Stomach smooth muscle (tissue), 2 donors: Measurements from ENCODE around the gene FAM118B.

Source experiments
- H3K27ac ChIP-seq: one replicate; pipeline ENCODE4 v1.7.0; 2013; ENCODE audit warnings: mild to moderate bottlenecking, low read length, inconsistent platforms
- H3K27me3 ChIP-seq, 2 donors: one replicate each; pipeline ENCODE4 v1.7.0; 2013; ENCODE audit warnings: low read length in 2 of 2; ENCODE audit not compliant: insufficient read depth in 2 of 2, control insufficient read depth in 1 of 2
- H3K36me3 ChIP-seq, 2 donors: one replicate each; pipeline ENCODE4 v1.7.0; 2013; ENCODE audit warnings: low read length in 2 of 2; ENCODE audit not compliant: control insufficient read depth in 2 of 2, insufficient read depth in 2 of 2
- H3K4me1 ChIP-seq: one replicate; pipeline ENCODE4 v1.7.0; 2013; ENCODE audit warnings: low read length; ENCODE audit not compliant: control insufficient read depth, insufficient read depth
- H3K4me3 ChIP-seq, 2 donors: one replicate each; pipeline ENCODE4 v1.7.0; 2013; ENCODE audit warnings: low read length in 2 of 2
- H3K9ac ChIP-seq, 2 donors: one replicate each; pipeline ENCODE4 v1.7.0; 2013; ENCODE audit warnings: low read length in 2 of 2, mild to moderate bottlenecking in 1 of 2
- H3K9me3 ChIP-seq, 2 donors: one replicate each; pipeline ENCODE4 v1.7.0; 2013; ENCODE audit warnings: low read length in 2 of 2; ENCODE audit not compliant: control insufficient read depth in 2 of 2
- donor health status: healthy.
- donor health status: Pancreatic carcinoma.

The FAM118B gene

DNA sequence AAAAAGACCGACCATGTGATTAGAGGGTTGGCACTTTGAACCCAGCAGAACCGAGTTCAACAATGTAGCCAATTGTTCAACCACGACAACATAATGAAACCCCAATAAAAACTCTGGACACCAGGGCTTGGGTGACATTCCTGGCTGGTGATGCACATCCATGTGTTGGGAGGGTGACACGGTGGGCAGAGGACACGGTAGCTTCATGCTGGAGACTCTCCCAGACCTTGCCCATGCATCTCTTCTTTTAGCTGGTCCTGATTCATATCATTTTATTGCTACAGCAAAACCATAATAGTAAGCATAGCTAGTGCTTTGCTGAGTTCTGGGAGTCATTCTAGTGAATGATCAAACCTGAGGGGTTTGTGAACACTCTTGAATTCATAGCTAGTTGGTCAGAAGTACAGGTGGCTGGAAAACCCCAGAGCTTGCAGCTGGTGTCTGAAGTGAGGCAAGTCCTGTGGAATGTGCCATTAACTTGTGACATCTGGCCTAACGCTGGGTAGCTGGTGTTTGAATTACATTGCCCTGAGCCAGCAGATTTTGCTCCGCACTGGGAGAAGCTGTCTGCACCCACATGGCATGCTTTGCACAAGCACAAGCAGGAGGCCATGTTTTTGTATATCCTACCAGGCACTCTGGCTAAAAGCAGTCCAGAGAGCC is 14.2 kb upstream of the FAM118B start:
- no peak overlapping the region for H3K27ac ChIP-seq
- H3K27me3 ChIP-seq: no peaks in the 10 kb centered on the region
- peaks cover 18 to 43% of the 10 kb centered on the region in 2 donors for H3K36me3 ChIP-seq
- peaks cover 11% of the 10 kb centered on the region for H3K4me1 ChIP-seq
- H3K9ac ChIP-seq: no peak overlapping the region
- no peak overlapping the region for H3K4me3 ChIP-seq
- H3K9me3 ChIP-seq: peaks cover 0 to 3% of the 10 kb centered on the region in 2 donors

DNA sequence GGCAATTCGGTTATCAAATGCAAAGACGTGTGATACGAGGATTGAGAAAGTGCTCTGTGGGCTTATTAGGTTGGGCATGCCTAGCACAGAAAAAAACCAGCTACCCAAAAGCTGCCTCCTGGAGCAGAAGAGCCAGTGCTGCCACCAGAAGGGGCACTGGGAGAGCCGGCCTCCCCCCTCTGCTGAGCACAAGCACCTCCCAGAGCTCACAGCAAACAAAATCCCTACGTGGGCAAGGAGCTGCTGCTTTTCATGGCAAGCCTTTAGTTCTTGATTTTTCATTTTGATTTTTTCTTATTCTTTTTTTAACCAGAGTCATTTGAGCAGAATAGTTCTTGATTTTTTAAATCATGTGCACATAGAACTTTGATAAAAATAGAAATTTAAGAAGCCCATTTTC is 12.9 kb upstream of the FAM118B start:
- Histone ChIP-seq H3K9me3 (peaks cover 0 to 3% of the 10 kb centered on the region in 2 donors), H3K4me1 (peaks cover 4% of the 10 kb centered on the region), H3K27me3 (no peaks in the 10 kb centered on the region), H3K27ac (no peak overlapping the region), H3K9ac (no peak overlapping the region), H3K36me3 (peaks cover 30 to 54% of the 10 kb centered on the region in 2 donors), H3K4me3 (no peak overlapping the region)

DNA sequence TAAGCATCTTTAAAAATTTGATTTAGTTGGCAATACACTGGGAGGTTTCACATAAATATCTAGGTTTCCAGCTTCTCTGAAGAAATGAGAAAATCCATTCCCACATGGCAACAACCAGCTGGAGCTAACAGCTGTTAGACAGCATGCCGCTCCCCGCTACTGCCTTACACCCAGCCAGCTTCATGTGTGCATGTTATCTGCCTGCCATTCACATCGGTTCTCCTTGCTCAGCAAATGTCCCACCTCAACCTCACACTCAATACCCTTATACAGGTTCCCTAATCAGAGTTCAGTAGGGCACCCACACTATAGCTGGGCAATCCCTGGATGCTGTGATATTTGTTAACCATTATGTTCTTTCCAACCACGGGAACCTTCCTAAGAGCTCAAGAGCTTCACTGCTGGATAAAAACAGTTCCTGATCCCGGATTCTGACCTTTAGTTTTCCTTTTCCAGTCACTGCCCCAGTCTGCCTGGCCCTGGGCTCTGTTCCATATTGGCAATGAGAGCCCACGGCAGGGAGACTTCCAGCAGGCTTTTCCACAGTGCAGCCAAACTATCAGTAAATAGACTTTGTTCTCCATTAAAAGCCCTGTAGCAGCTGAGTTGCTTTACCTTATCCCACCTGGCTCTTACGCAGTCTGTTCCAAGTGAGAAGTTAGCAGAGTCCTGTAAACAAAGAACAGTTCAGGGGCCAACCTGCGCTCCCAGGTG is 8.8 kb upstream of the FAM118B start:
- Histone ChIP-seq H3K27ac (no peak overlapping the region), H3K9ac (no peak overlapping the region), H3K4me1 (no peaks in the 10 kb centered on the region), H3K4me3 (no peak overlapping the region), H3K9me3 (no peaks in the 10 kb centered on the region), H3K36me3 (peaks cover 42 to 57% of the 10 kb centered on the region in 2 donors), H3K27me3 (no peaks in the 10 kb centered on the region)

DNA sequence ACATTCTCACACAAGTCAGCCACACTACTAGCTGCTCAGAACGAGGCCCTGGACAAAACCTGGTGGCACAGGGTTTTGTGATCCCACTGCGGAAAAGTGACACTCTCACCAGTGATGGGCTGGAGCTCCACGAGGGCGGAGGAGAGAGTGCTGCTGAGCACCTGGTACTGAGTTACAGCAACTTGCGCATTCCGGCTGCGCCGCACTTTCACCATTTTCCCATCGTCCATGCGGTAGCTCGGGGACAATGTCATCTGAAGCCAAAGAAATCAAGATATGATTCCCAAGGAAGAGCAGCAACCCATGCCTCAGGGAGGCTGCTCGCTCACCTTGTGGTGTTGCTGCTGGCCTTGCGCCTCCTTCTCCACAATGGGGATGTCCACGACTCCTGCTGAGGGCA is 6.2 kb upstream of the FAM118B start:
- peaks cover 52 to 54% of the 10 kb centered on the region in 2 donors for H3K36me3 ChIP-seq
- H3K9me3 ChIP-seq: no peaks in the 10 kb centered on the region
- no peak overlapping the region for H3K9ac ChIP-seq
- H3K27ac ChIP-seq: no peak overlapping the region
- H3K4me3 ChIP-seq: no peak overlapping the region
- no peaks in the 10 kb centered on the region for H3K27me3 ChIP-seq
- peaks cover 1% of the 10 kb centered on the region for H3K4me1 ChIP-seq

DNA sequence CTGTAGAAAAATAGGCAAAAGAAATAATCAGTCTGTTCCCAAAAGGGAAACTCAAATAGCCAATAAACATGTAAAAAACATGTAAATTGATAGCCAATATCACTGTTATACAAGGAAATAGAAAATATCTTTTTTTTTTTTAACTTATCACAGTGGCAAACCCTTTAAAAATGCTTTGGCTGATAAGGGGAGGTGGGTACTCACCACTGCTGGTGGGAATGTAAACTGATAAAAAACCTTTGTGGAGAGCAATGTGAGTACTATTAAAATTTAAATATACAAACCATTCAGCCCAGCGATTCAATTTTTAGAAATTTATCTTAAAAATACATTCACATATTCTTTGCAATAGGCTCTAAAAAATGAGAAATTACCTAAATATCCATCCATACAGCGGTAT is 3.7 kb upstream of the FAM118B start:
- H3K9ac ChIP-seq: no peak overlapping the region
- no peaks in the 10 kb centered on the region for H3K9me3 ChIP-seq
- no peak overlapping the region for H3K4me3 ChIP-seq
- peaks cover 17% of the 10 kb centered on the region for H3K4me1 ChIP-seq
- no peak overlapping the region for H3K27ac ChIP-seq
- peaks cover 35 to 39% of the 10 kb centered on the region in 2 donors for H3K36me3 ChIP-seq
- H3K27me3 ChIP-seq: no peaks in the 10 kb centered on the region

DNA sequence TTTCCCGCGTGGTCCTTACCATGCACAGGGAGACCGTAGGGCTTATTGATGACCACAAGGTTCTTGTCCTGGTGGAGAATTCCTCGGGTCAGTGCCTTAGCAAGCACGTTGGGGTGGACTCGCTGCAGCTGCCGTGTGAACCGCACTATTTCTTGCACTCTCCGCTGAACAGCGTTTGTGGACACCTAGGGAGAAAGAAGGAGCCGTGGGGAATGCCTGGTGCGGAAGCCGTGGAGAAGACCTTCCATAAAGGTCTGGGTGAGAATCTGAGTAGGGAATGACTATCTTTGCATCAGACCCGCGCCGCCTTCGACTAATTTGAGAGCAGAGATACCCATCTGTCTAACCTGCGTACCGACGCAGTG is 729 bp upstream of the FAM118B start:
- peak overlapping the region; percentile 49 for H3K27ac ChIP-seq
- peak overlapping the region; percentile 92 to 99 for H3K4me3 ChIP-seq
- H3K9me3 ChIP-seq: no peaks in the 10 kb centered on the region
- peaks cover 17% of the 10 kb centered on the region for H3K4me1 ChIP-seq
- no peaks in the 10 kb centered on the region for H3K27me3 ChIP-seq
- peaks cover 8 to 15% of the 10 kb centered on the region in 2 donors for H3K36me3 ChIP-seq
- H3K9ac ChIP-seq: peak overlapping the region; percentile 84 to 86

DNA sequence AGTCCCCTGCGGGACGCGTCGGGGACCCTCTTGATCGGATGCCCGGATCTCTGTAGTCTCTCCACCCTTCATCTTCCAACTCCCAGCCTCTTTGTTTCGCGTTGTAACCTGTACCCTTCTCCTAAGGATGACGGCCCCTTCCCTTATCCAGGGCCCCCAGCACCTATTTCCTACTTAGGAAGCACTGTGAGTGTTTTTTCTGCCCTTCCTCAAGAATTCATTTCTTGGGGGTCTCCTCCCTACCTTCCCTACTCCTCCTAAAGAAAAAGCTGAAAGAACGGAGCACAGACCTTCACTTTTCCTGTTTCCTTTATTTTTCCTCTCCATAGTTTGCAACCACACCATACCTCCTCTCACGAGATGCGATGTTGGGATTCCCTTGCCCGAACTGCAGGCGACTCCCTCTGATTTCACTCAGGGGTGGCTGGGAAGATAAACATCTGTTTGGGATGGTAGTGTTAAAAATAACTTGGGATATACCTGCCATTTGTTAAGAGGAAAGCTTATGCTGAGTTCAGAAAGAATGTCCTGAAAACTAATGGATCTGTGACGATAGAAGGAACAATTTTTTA is 593 bp downstream of the FAM118B start:
- Histone ChIP-seq H3K9ac (peak overlapping the region; percentile 83 to 86), H3K27ac (no peak overlapping the region), H3K9me3 (no peaks in the 10 kb centered on the region), H3K4me1 (peaks cover 17% of the 10 kb centered on the region), H3K4me3 (peak overlapping the region; percentile 92 to 99), H3K27me3 (no peaks in the 10 kb centered on the region), H3K36me3 (peaks cover 8 to 11% of the 10 kb centered on the region in 2 donors)

DNA sequence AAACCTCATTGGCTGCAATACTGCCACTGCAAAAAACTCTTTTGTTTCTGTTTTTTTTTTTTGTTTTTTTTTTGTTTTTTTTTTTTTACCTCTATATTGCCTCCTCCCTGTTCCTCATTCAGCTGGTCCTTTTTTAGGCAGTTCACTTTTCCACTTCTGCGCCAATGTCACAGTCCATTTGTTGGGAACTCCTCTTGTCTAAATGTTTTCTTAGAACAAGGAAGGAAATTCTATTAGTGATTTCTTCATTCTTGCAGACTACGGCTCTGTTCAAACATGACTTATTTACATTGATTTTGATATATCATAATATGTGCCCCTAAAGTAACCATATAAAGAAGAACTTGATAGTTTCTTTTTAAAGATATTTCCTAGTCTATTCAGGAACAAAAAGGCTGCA is 2.9 kb downstream of the FAM118B start:
- Histone ChIP-seq H3K9me3 (no peaks in the 10 kb centered on the region), H3K4me1 (peaks cover 17% of the 10 kb centered on the region), H3K9ac (no peak overlapping the region), H3K4me3 (no peak overlapping the region), H3K27ac (no peak overlapping the region), H3K36me3 (peaks cover 1 to 2% of the 10 kb centered on the region in 2 donors), H3K27me3 (no peaks in the 10 kb centered on the region)

DNA sequence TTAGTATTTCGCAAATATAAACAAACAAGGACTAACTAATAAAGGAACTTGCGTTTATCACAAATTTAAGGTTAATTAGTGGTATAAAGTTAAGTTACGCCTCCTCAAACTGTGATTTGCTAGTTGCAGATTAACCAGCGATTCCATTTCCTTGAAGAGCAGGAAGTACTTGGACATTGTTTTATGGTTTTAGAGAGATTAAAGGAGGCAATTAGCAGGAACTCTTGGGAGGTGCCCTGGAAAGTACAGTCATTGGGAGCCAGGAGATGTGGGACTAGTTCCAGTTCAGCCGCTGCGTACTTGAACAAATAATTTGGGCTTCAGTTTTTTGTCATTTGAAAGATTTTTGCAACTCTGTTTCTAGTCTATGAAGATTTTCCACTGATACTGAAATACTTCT is 3.3 kb downstream of the FAM118B start:
- Histone ChIP-seq H3K4me3 (no peak overlapping the region), H3K4me1 (peaks cover 17% of the 10 kb centered on the region), H3K36me3 (no peaks in the 10 kb centered on the region), H3K9ac (no peak overlapping the region), H3K27me3 (no peaks in the 10 kb centered on the region), H3K9me3 (no peaks in the 10 kb centered on the region), H3K27ac (no peak overlapping the region)

DNA sequence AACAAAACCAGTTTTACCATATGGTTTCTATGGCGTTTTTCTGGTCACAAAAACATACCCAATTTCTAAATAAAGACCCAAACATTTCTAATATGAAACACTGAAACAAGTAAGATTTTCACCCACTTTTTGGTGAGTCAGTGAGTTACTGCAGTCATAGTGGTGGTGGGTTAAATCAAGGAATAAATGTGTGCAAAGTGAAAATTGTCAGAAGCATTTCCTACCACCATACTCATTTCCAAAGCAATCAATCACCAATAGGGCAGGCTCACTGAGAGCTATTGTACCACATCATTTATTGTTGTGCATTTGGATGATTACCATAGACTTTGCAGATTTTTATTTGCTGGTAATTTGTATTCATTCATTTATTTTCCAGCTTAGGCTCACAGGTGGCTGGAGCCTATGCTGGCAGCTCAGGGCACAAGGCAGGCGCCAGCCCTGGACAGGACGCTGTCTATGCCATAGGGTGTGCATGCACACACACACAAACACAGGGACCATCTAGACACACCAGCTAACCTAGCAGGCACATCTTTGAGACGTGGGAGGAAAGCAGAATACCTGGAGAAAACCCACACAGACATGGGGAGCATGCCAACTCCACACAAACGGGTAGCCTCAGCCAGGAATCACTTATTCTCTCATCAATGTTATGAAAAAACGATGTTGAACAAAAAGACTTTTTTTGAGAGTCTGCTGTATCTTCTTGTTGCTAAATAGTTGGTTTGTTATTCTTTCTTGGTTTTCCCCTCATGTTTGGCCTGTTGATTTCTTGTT is 5.1 kb downstream of the FAM118B start:
- no peaks in the 10 kb centered on the region for H3K27me3 ChIP-seq
- no peaks in the 10 kb centered on the region for H3K9me3 ChIP-seq
- no peak overlapping the region for H3K4me3 ChIP-seq
- H3K9ac ChIP-seq: no peak overlapping the region
- H3K36me3 ChIP-seq: no peaks in the 10 kb centered on the region
- H3K27ac ChIP-seq: no peak overlapping the region
- H3K4me1 ChIP-seq: peaks cover 6% of the 10 kb centered on the region
